SIG-M5 (cell line): ENCODE data around the gene IMP3.
"Not testable (repeated sequence)": the region's sequence is repeated elsewhere in the genome, so short reads cannot be mapped to it uniquely, and the experiment has no call there.

Experiments
- DNase-seq: peaks from one replicate; lab custom pipeline; 2025; lab: John Stamatoyannopoulos, UW

IMP3 gene

GRCh38 chr15:75650908-75651809, 11.1 kb upstream of the IMP3 start:
- no peak for DNase-seq

- DNase-seq, result no peak
Observed at GRCh38 chr15:75649848-75650247, 9.8 kb upstream of the IMP3 start.

- no peak for DNase-seq
Observed at GRCh38 chr15:75649045-75649761, 9.2 kb upstream of the IMP3 start.

- no peak for DNase-seq
Observed at GRCh38 chr15:75648156-75649000, 8.4 kb upstream of the IMP3 start.

- DNase-seq, result no peak
Observed at GRCh38 chr15:75647370-75648155, 7.5 kb upstream of the IMP3 start, which contains the start of gene SNX33. Gene SNX33, plus strand, starts transcription at chr15:75647912. Its CDS starts 1,191 bp downstream, at chr15:75649103.

GRCh38 chr15:75646944-75647364, 6.9 kb upstream of the IMP3 start:
- no peak for DNase-seq

GRCh38 chr15:75646112-75646943, 6.3 kb upstream of the IMP3 start:
- no peak for DNase-seq

GRCh38 chr15:75644376-75644775, 4.4 kb upstream of the IMP3 start:
- DNase-seq, result no peak

- DNase-seq, result no peak
Observed at GRCh38 chr15:75641603-75642002, 1.6 kb upstream of the IMP3 start.

- DNase-seq, result no peak
Observed at GRCh38 chr15:75641179-75641503, 1.1 kb upstream of the IMP3 start.

GRCh38 chr15:75640483-75641178, 607 bp upstream of the IMP3 start:
- no peak for DNase-seq

GRCh38 chr15:75639191-75639708, 774 bp downstream of the IMP3 start:
- no peak for DNase-seq

- DNase-seq, result no peak
Observed at GRCh38 chr15:75637245-75638009, 2.6 kb downstream of the IMP3 start.

GRCh38 chr15:75636026-75636425, 4.0 kb downstream of the IMP3 start:
- no peak for DNase-seq

GRCh38 chr15:75633922-75634321, 6.1 kb downstream of the IMP3 start:
- not testable (repeated sequence) for DNase-seq

- no peak for DNase-seq
Observed at GRCh38 chr15:75631935-75632334, 8.1 kb downstream of the IMP3 start.

- peak; percentile 79 for DNase-seq
Observed at GRCh38 chr15:75625542-75626347, 14.3 kb downstream of the IMP3 start, which contains the start of gene SNUPN. Gene SNUPN, minus strand, starts transcription at chr15:75625725. Its CDS starts 4,674 bp downstream, at chr15:75621051.

GRCh38 chr15:75622505-75622904, 17.5 kb downstream of the IMP3 start:
- no peak for DNase-seq
